ENCODE data around the gene OAT. TPM values are rescaled to one million over a fixed set of nuclear protein-coding genes. Genes with fewer than 3 reads are reported as not detected.

OAT gene
- polyA plus RNA-seq, 1 of the 3 experiments (the other 2 are of a cell fraction), result 65.7 TPM

GRCh38 chr10:124389613-124390361, 28.9 kb downstream of the OAT start:
- ChIA-PET POLR2A (no interaction called here), CTCF (interaction anchor here (0.6 to 20.8 kb wide), 67 partner anchors 9 to 423 kb away, joined by 3 to 520 read pairs (median 6); partner anchors contain the start of genes FAM53B and OAT)
- H3K9me2 ChIP-seq, result no peaks in the 10 kb centered on the region
- H4K20me1 ChIP-seq (ENCODE audit: insufficient read depth), result no peaks in the 10 kb centered on the region
- 66% methylated on average over 22 of the region's 26 CpGs for WGBS (ENCODE audit: low lambda C conversion rate)
- no peak for TF ChIP-seq CHD2 (IDR thresholded peaks at IDR 0.05; ENCODE audit: low read length, partially characterized antibody)
- no peak for TF ChIP-seq FOXM1 (IDR thresholded peaks at IDR 0.05; ENCODE audit: low read depth)
- no peak for TF ChIP-seq RAD21 (IDR thresholded peaks at IDR 0.05; ENCODE audit: low read length)
- TF ChIP-seq RCOR1 (IDR thresholded peaks at IDR 0.05; ENCODE audit: low read length), result no peak
- TF ChIP-seq SMC3 (IDR thresholded peaks at IDR 0.05; ENCODE audit: low read depth, low read length), result no peak
- no peak for TF ChIP-seq EP300 (IDR thresholded peaks at IDR 0.05; ENCODE audit: borderline replicate concordance in 1 of 2, low read depth in 1 of 2, low read length in 1 of 2)
- no peak for TF ChIP-seq MEF2A (IDR thresholded peaks at IDR 0.05; ENCODE audit: borderline replicate concordance, low read depth)
- no peak for TF ChIP-seq ELF1 (IDR thresholded peaks at IDR 0.05)
- TF ChIP-seq USF2 (IDR thresholded peaks at IDR 0.05; ENCODE audit: borderline replicate concordance, low read depth, low read length), result no peak
- TF ChIP-seq FOXJ3 (CRISPR knock-in tag; IDR thresholded peaks at IDR 0.05), result no peak
- no peak for TF ChIP-seq POLR2AphosphoS5 (IDR thresholded peaks at IDR 0.05; ENCODE audit: low read depth, low read length)
- TF ChIP-seq MXI1 (IDR thresholded peaks at IDR 0.05; ENCODE audit: low read depth, low read length), result no peak
- no peak for TF ChIP-seq NFIC (IDR thresholded peaks at IDR 0.05; ENCODE audit: borderline replicate concordance)
- TF ChIP-seq, protein P1, sequence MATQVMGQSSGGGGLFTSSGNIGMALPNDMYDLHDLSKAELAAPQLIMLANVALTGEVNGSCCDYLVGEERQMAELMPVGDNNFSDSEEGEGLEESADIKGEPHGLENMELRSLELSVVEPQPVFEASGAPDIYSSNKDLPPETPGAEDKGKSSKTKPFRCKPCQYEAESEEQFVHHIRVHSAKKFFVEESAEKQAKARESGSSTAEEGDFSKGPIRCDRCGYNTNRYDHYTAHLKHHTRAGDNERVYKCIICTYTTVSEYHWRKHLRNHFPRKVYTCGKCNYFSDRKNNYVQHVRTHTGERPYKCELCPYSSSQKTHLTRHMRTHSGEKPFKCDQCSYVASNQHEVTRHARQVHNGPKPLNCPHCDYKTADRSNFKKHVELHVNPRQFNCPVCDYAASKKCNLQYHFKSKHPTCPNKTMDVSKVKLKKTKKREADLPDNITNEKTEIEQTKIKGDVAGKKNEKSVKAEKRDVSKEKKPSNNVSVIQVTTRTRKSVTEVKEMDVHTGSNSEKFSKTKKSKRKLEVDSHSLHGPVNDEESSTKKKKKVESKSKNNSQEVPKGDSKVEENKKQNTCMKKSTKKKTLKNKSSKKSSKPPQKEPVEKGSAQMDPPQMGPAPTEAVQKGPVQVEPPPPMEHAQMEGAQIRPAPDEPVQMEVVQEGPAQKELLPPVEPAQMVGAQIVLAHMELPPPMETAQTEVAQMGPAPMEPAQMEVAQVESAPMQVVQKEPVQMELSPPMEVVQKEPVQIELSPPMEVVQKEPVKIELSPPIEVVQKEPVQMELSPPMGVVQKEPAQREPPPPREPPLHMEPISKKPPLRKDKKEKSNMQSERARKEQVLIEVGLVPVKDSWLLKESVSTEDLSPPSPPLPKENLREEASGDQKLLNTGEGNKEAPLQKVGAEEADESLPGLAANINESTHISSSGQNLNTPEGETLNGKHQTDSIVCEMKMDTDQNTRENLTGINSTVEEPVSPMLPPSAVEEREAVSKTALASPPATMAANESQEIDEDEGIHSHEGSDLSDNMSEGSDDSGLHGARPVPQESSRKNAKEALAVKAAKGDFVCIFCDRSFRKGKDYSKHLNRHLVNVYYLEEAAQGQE (IDR thresholded peaks at IDR 0.05; ENCODE audit: low read depth, low read length), result no peak
- no peak for TF ChIP-seq RXRA (IDR thresholded peaks at IDR 0.05; ENCODE audit: borderline replicate concordance, low read depth)
- TF ChIP-seq IRF3 (IDR thresholded peaks at IDR 0.05; ENCODE audit: low read depth, low read length), result no peak
- TF ChIP-seq TEAD4 (IDR thresholded peaks at IDR 0.05; ENCODE audit: borderline replicate concordance, insufficient read depth), result no peak
- TF ChIP-seq, protein P2, sequence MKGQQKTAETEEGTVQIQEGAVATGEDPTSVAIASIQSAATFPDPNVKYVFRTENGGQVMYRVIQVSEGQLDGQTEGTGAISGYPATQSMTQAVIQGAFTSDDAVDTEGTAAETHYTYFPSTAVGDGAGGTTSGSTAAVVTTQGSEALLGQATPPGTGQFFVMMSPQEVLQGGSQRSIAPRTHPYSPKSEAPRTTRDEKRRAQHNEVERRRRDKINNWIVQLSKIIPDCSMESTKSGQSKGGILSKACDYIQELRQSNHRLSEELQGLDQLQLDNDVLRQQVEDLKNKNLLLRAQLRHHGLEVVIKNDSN (IDR thresholded peaks at IDR 0.05; ENCODE audit: borderline replicate concordance, low read depth), result no peak
- no peak for TF ChIP-seq CTCF (IDR thresholded peaks at IDR 0.05)
- TF ChIP-seq FOSL2 (IDR thresholded peaks at IDR 0.05; ENCODE audit: borderline replicate concordance, low read depth), result no peak
- H3K36me3 ChIP-seq (replicated peaks in 1 of 2; ENCODE audit: control insufficient read depth in 1 of 2, insufficient read depth in 2 of 2, low read length in 1 of 2), result no peaks in the 10 kb centered on the region
- no peaks in the 10 kb centered on the region for H3K79me2 ChIP-seq (ENCODE audit: insufficient read depth)
- H3K4me3 ChIP-seq (ENCODE audit: low read depth in 2 of 2, low read length in 1 of 2), result peak overlapping the region; percentile 32 to 65; a peak in 3 of 4 replicates
- DNase-seq, result peak; percentile 32
- H3K4me2 ChIP-seq, result peak overlapping the region; percentile 76
- H3K9me3 ChIP-seq, result no peaks in the 10 kb centered on the region
- H3F3A ChIP-seq (replicated peaks; ENCODE audit: insufficient read depth), result no peaks in the 10 kb centered on the region
- H3K4me1 ChIP-seq (ENCODE audit: control insufficient read depth in 1 of 2, insufficient read depth in 2 of 2, low read depth in 1 of 2, low read length in 1 of 2), result peaks cover 0 to 6% of the 10 kb centered on the region in 2 experiments; a peak in 1 of 4 replicates
- H3K27ac ChIP-seq (ENCODE audit: low read depth in 2 of 2, low read length in 1 of 2), result no peak overlapping the region
- no peaks in the 10 kb centered on the region for H3K27me3 ChIP-seq (ENCODE audit: insufficient read depth)
- H2AFZ ChIP-seq (ENCODE audit: low read depth), result peak overlapping the region; percentile 95
- H3K9ac ChIP-seq, result peak overlapping the region; percentile 41; the same call in 1 of the 2 replicates

Measured in SK-N-SH (cell line).